ENCODE data around the gene GRM1. TPM values are rescaled to one million over a fixed set of nuclear protein-coding genes. Genes with fewer than 3 reads are reported as not detected.

GRM1 gene
- total RNA-seq, 6 experiments from 2014 or later = not detected

DNA sequence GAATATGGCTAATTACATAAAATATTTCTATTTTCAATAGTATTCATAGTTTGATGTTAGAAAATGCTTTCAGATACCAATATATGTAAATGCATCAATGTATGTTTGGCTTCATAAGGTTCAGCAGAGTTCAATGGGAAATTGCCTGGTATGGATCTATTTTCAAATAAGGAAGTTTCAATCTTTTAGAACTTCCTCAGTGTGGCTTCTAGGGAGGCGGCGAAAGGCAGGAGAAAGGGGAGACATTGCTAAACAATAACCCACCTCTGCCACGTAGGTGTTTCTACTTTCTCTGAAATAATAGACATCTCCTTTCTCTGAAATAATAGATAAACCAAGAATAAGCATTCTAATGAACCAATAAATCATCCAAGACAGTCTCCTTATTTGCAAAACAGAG, 277.1 kb downstream of the GRM1 start:
- H3K36me3 Mint-ChIP-seq (ENCODE audit: low read depth) = no peaks in the 10 kb centered on the region
- H3K4me3 Mint-ChIP-seq = no peak overlapping the region
- no peak overlapping the region for H3K27ac Mint-ChIP-seq
- no peaks in the 10 kb centered on the region; the same call in 1 of the 2 replicates for H3K27me3 Mint-ChIP-seq (ENCODE audit: insufficient read depth)
- TF ChIP-seq, protein P1, sequence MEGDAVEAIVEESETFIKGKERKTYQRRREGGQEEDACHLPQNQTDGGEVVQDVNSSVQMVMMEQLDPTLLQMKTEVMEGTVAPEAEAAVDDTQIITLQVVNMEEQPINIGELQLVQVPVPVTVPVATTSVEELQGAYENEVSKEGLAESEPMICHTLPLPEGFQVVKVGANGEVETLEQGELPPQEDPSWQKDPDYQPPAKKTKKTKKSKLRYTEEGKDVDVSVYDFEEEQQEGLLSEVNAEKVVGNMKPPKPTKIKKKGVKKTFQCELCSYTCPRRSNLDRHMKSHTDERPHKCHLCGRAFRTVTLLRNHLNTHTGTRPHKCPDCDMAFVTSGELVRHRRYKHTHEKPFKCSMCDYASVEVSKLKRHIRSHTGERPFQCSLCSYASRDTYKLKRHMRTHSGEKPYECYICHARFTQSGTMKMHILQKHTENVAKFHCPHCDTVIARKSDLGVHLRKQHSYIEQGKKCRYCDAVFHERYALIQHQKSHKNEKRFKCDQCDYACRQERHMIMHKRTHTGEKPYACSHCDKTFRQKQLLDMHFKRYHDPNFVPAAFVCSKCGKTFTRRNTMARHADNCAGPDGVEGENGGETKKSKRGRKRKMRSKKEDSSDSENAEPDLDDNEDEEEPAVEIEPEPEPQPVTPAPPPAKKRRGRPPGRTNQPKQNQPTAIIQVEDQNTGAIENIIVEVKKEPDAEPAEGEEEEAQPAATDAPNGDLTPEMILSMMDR (IDR thresholded peaks at IDR 0.05) = no peak
- no peaks in the 10 kb centered on the region for H3K4me1 Mint-ChIP-seq (ENCODE audit: low read depth)
- peaks cover 15% of the 10 kb centered on the region; the same call in 1 of the 2 replicates for H3K9me3 Mint-ChIP-seq
- DNase-seq = no peak

DNA sequence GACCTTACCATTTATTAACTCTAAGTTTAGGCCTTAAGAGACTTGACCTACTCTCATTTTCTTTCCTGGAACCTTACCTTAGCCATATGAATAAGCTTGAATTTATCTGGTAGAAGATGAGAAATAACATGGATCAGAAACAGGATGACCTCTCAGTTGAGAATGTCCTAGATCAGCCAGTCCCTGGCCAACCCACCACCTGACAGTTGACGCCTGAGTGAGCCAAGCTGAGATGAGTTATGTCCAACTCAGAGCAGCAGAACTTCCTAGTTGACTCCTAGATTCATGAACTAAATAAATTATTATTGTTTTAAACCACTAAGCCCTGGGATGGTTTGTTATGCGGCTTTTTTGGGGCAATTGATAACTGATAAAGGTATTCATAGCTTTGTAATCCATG, 281.8 kb downstream of the GRM1 start:
- Mint-ChIP-seq H3K27me3 (ENCODE audit: insufficient read depth) (no peaks in the 10 kb centered on the region; the same call in 1 of the 2 replicates), H3K27ac (no peak overlapping the region), H3K36me3 (ENCODE audit: low read depth) (no peaks in the 10 kb centered on the region), H3K9me3 (peaks cover 3% of the 10 kb centered on the region; the same call in 1 of the 2 replicates), H3K4me3 (no peak overlapping the region), H3K4me1 (ENCODE audit: low read depth) (no peaks in the 10 kb centered on the region)
- DNase-seq = no peak
- TF ChIP-seq, protein P1 (IDR thresholded peaks at IDR 0.05) = no peak

DNA sequence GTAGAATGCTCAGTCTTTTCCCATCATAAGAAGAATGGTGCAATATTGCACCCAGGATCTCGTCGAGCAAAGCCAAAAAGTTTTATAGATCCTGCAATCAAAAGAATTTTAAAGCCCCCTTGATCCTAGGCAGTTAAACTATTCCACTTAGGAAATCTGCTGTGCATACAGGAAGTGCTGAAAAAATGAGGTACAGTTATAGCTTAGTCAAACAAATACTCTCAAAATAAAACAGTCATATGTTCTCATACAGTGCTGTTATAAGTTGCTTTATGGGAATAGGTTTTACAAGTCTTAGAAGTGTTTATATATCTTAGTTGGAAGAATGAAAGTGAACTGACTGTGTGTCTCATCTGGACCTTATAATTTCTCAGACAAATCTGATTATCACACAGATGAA, 282.2 kb downstream of the GRM1 start:
- TF ChIP-seq, protein P1 (IDR thresholded peaks at IDR 0.05) = no peak
- H3K36me3 Mint-ChIP-seq (ENCODE audit: low read depth) = no peaks in the 10 kb centered on the region
- H3K27ac Mint-ChIP-seq = no peak overlapping the region
- peaks cover 3% of the 10 kb centered on the region; the same call in 1 of the 2 replicates for H3K9me3 Mint-ChIP-seq
- H3K4me1 Mint-ChIP-seq (ENCODE audit: low read depth) = no peaks in the 10 kb centered on the region
- no peaks in the 10 kb centered on the region; the same call in 1 of the 2 replicates for H3K27me3 Mint-ChIP-seq (ENCODE audit: insufficient read depth)
- DNase-seq = no peak
- H3K4me3 Mint-ChIP-seq = no peak overlapping the region

DNA sequence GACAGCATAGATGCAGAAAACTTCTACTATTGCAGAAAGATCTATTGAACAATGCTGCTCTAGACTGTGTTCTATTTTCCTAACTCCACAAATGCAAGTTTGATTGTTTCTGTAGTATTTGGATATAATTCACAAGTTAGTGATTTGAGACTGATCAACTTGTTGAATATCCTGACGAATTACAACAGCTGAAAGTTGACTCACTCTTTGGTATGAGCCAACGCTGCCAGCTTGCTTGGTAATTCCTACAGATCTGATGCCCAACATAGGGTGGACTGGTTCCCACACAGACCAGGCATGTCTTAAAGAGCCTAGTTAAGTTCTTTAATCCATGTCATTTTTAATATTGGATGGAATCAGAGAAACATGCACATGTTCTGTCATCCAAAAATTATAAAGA, 283.7 kb downstream of the GRM1 start:
- Mint-ChIP-seq H3K4me3 (no peak overlapping the region), H3K9me3 (peaks cover 3% of the 10 kb centered on the region; the same call in 1 of the 2 replicates), H3K27ac (no peak overlapping the region), H3K27me3 (ENCODE audit: insufficient read depth) (no peaks in the 10 kb centered on the region), H3K36me3 (ENCODE audit: low read depth) (no peaks in the 10 kb centered on the region), H3K4me1 (ENCODE audit: low read depth) (no peaks in the 10 kb centered on the region)
- no peak for DNase-seq
- TF ChIP-seq, protein P1 (IDR thresholded peaks at IDR 0.05) = no peak

DNA sequence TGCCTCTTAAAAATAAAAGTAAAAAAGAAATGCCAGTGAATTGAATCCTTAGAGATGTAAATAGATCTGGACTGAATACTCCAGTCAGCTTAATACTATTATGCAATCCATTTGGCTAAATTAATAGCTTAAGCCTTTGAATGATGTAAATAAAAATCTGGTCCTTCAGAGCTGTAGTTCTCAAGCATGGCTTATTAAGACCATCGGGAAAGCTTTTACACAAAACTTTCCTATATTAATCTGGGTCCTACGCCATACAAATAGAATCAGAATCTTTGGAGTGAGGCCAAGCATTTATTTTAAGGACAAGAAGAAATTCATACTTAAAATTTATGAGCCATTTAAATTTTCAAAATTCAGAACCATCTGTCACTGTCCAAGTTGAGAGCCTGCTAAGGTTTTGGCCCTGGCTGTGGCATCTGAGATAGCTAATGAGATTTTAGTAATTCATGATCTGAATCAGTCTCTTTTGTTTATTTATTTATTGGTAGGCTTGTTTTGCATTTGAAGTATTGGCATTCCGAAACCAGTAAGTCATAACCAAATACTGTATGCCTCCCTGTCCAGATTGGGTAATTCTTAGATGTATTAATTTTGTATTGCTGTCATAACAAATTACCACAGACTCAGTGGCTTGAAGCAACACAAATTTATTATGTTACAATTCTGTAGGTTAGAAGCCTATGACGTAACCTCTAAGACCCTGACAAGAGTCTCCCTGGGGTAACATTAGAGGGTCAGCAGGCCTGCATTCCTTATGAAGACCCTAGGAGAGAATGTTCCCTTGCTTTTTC, 286.7 kb downstream of the GRM1 start:
- no peak overlapping the region for H3K27ac Mint-ChIP-seq
- no peak for DNase-seq
- no peaks in the 10 kb centered on the region for H3K4me1 Mint-ChIP-seq (ENCODE audit: low read depth)
- no peaks in the 10 kb centered on the region for H3K27me3 Mint-ChIP-seq (ENCODE audit: insufficient read depth)
- H3K36me3 Mint-ChIP-seq (ENCODE audit: low read depth) = no peaks in the 10 kb centered on the region
- TF ChIP-seq, protein P1 (IDR thresholded peaks at IDR 0.05) = no peak
- no peak overlapping the region for H3K4me3 Mint-ChIP-seq
- H3K9me3 Mint-ChIP-seq = peaks cover 3% of the 10 kb centered on the region

All from HFFc6 (cell line).